GM12878 (cell line): ENCODE results near the gene BCAN. TPM values are rescaled to one million over a fixed set of nuclear protein-coding genes. Genes with fewer than 3 reads are reported as not detected.

Source experiments
- ATAC-seq: fragments of 200-7000 bp; cut with Tn5 transposase; 3 replicates; pipeline ENCODE4 v1.9.1; 2020; ENCODE audit warnings: mild to moderate bottlenecking, moderate library complexity
- BruUV-seq: library from RNA; stranded (reverse); fragments of 400-500 nt; replicated peaks from 2 replicates; lab custom pipeline; 2021; lab: Mats Ljungman, UMichigan
- CTCF ChIA-PET: fragments of 300-600 bp; sonication (Branson Sonifier 250); formaldehyde crosslinking; extraction: SDS; loops from one replicate; lab custom pipeline; 2021; ENCODE audit warnings: inconsistent platforms; lab: Yijun Ruan, JAX
- POLR2A ChIA-PET: fragments of 350-600 bp; formaldehyde crosslinking; extraction: SDS; loops from one replicate; lab custom pipeline; 2021; ENCODE audit warnings: inconsistent platforms; lab: Charles Lee
- RAD21 ChIA-PET: fragments of 300-600 bp; sonication (Branson Sonifier 250); formaldehyde crosslinking; loops from one replicate; lab custom pipeline; 2023; ENCODE audit warnings: antibody characterized with exemption; ENCODE audit not compliant: unreplicated experiment; lab: Charles Lee
- SMC1A ChIA-PET: fragments of 300-600 bp; sonication (Branson Sonifier 250); formaldehyde crosslinking; loops from one replicate; lab custom pipeline; 2023; ENCODE audit not compliant: unreplicated experiment, uncharacterized antibody; lab: Charles Lee
- DNase-seq: peaks from one replicate; pipeline ENCODE4 v3.0.0-alpha.2; 2011; ENCODE audit warnings: low read depth, low spot score
- FAIRE-seq: peaks from 3 replicates; lab custom pipeline; 2011; peaks lifted over from hg19 to GRCh38; lab: Jason Lieb, UNC
- H2AFZ ChIP-seq: 2 replicates; pipeline ENCODE4 v1.6.0; 2011; ENCODE audit warnings: low read depth, low read length, control low read depth; ENCODE audit not compliant: control insufficient read depth
- H3K27ac ChIP-seq: 2 replicates; pipeline ENCODE4 v1.5.1; 2011; ENCODE audit warnings: control low read depth; ENCODE audit not compliant: control insufficient read depth, insufficient read depth
- H3K27me3 ChIP-seq, 2 experiments: replicated peaks in 1 of 2; 2 replicates each; pipeline versions ENCODE4 v1.6.0 to v1.6.1; 2011; ENCODE audit warnings: low read length in 1 of 2; ENCODE audit not compliant: control insufficient read depth in 2 of 2, insufficient read depth in 2 of 2
- H3K36me3 ChIP-seq, 2 experiments: 2 replicates each; pipeline ENCODE4 v1.5.1; 2011; ENCODE audit warnings: low read length in 1 of 2; ENCODE audit not compliant: control insufficient read depth in 2 of 2, insufficient read depth in 2 of 2
- H3K4me1 ChIP-seq: 2 replicates; pipeline ENCODE4 v1.6.1; 2011; ENCODE audit warnings: mild to moderate bottlenecking, low read length, moderate library complexity, mixed read lengths; ENCODE audit not compliant: control insufficient read depth, insufficient read depth
- H3K4me2 ChIP-seq: 2 replicates; pipeline ENCODE4 v1.6.0; 2011; ENCODE audit warnings: control low read depth; ENCODE audit not compliant: control insufficient read depth, insufficient read depth
- H3K4me3 ChIP-seq: fragments of 200-600 bp; sonication (generic); 2 replicates; pipeline ENCODE4 v1.5.1; 2016
- H3K79me2 ChIP-seq: 2 replicates; pipeline ENCODE4 v1.6.0; 2011; ENCODE audit warnings: low read length; ENCODE audit not compliant: control insufficient read depth, insufficient read depth
- H3K9ac ChIP-seq: 2 replicates; pipeline ENCODE4 v1.8.0; 2011; ENCODE audit warnings: low read length, control low read depth, mixed read lengths; ENCODE audit not compliant: control insufficient read depth, insufficient read depth
- H3K9me3 ChIP-seq: replicated peaks from 3 replicates; pipeline ENCODE4 v1.5.1; 2011; ENCODE audit warnings: mild to moderate bottlenecking, low read length; ENCODE audit not compliant: control insufficient read depth, insufficient read depth
- H4K20me1 ChIP-seq: 2 replicates; pipeline ENCODE4 v1.6.0; 2011; ENCODE audit not compliant: control insufficient read depth, insufficient read depth
- CBX3 ChIP-seq: fragments of 200-600 bp; sonication (generic); IDR thresholded peaks from 2 replicates; pipeline ENCODE4 v1.6.1; 2016; ENCODE audit warnings: low read depth, borderline replicate concordance
- NBN ChIP-seq: fragments of 450-650 bp; IDR thresholded peaks from 2 replicates; pipeline ENCODE4 v1.6.1; 2016
- PBX3 ChIP-seq: IDR thresholded peaks from 2 replicates; pipeline ENCODE4 v1.6.1; 2011; ENCODE audit warnings: mild to moderate bottlenecking, low read depth, low read length, moderate library complexity; ENCODE audit not compliant: insufficient replicate concordance
- POU2F2 ChIP-seq: IDR thresholded peaks from 3 replicates; pipeline ENCODE4 v1.6.1; 2011; ENCODE audit warnings: low read depth, mild to moderate bottlenecking, low read length, borderline replicate concordance
- RB1 ChIP-seq: fragments of 450-650 bp; formaldehyde crosslinking; IDR thresholded peaks from 2 replicates; pipeline ENCODE4 v1.6.1; 2017; ENCODE audit warnings: mild to moderate bottlenecking, borderline replicate concordance
- TCF7 ChIP-seq: IDR thresholded peaks from 2 replicates; pipeline ENCODE4 v1.6.1; 2014; ENCODE audit warnings: antibody characterized with exemption, borderline replicate concordance
- YBX1 ChIP-seq: fragments of 450-650 bp; IDR thresholded peaks from 2 replicates; pipeline ENCODE4 v1.6.1; 2016; ENCODE audit warnings: antibody characterized with exemption
- ZNF207 ChIP-seq: fragments of 450-650 bp; IDR thresholded peaks from 2 replicates; pipeline ENCODE4 v1.6.1; 2014; ENCODE audit warnings: antibody characterized with exemption, mild to moderate bottlenecking, borderline replicate concordance
- ZNF687 ChIP-seq: fragments of 450-650 bp; IDR thresholded peaks from 2 replicates; pipeline ENCODE4 v1.6.1; 2017; ENCODE audit warnings: mild to moderate bottlenecking, moderate library complexity
- WGBS: methylation state at CpG from one replicate; pipeline ENCODE4 v1.1.6; 2016; ENCODE audit warnings: low lambda C conversion rate; ENCODE audit not compliant: insufficient replicate concordance, insufficient coverage; ENCODE audit errors: missing lambda C conversion rate; 5-methylcytosine and 5-hydroxymethylcytosine counted together
- in situ Hi-C: fragments of 300-500 bp; cut with MboI; formaldehyde crosslinking; loops from 9 replicates; pipeline ENCODE4 v1.14.3; 2018; ENCODE audit warnings: mixed read lengths
- intact Hi-C: fragments of 100-400 bp; cut with micrococcal nuclease; formaldehyde crosslinking; loops from one replicate; pipeline ENCODE4 v1.14.2; 2022; ENCODE audit not compliant: unreplicated experiment
- polyA plus RNA-seq, 11 experiments: library from polyadenylated mRNA; depleted of rRNA in 4 of 11; unstranded in 6 of 11; stranded (reverse) in 5 of 11; fragments of >200 nt; fragmentation: Nextera tagmentation in 4 of 11; fragmentation: Illumina TruSeq in 1 of 11; extraction: Ambion mirVana in 4 of 11; extraction: Trizol in 1 of 11; gene quantifications; 1 replicate in 1 of 11; 2 replicates in 10 of 11; pipeline versions ENCODE4 v1.2.1 to v1.2.3, GENCODE V29; 2011 to 2016; ENCODE audit warnings: inconsistent platforms in 2 of 11, missing spikeins in 2 of 11, low read depth in 1 of 11
- total RNA-seq, 4 experiments: library from RNA; depleted of rRNA in 3 of 4; stranded (reverse); fragments of >200 nt in 3 of 4; fragmentation: Illumina TruSeq in 1 of 4; extraction: Trizol in 1 of 4; gene quantifications; 2 replicates each; pipeline versions ENCODE4 v1.2.1 to v1.2.3, GENCODE V29; 2013 to 2021
- TF ChIP-seq, protein P1 (sequence below): fragments of 450-650 bp; formaldehyde crosslinking; IDR thresholded peaks from 2 replicates; pipeline ENCODE4 v1.5.0; 2022; ENCODE audit warnings: mild to moderate bottlenecking, missing genetic modification characterization

The BCAN gene
- total and polyA plus RNA-seq, 10 of the 15 experiments (the other 5 are each of a cell fraction or from before 2014, with no cell fraction given): 0.05 to 1.3 (median 0.18) TPM; not detected in 1

GRCh38 chr1:156662800-156663055, 20.8 kb downstream of the BCAN start:
- no peak overlapping the region for H3K9ac ChIP-seq
- FAIRE-seq (no peak), ATAC-seq (no peak), DNase-seq (no peak)
- H3K4me2 ChIP-seq: peak overlapping the region; percentile 34
- H3K4me3 ChIP-seq: no peak overlapping the region
- H2AFZ ChIP-seq: no peak overlapping the region
- H3K36me3 ChIP-seq: no peaks in the 10 kb centered on the region
- POLR2A ChIA-PET: interaction anchor here (0.6 kb wide), 1 partner anchor 16 kb away, joined by 5 read pairs; no protein-coding TSS in a partner anchor
- CTCF ChIA-PET: interaction anchor here (1.2 to 6.6 kb wide), 3 partner anchors 17 to 64 kb away, joined by 4 to 192 read pairs (median 101); partner anchors contain the start of genes ISG20L2, METTL25B and NES
- 94% methylated on average over 5 of the region's 5 CpGs for WGBS
- H3K79me2 ChIP-seq: peaks cover 23% of the 10 kb centered on the region
- in situ Hi-C loops: no loop called here
- H3K4me1 ChIP-seq: peaks cover 67% of the 10 kb centered on the region
- H3K27me3 ChIP-seq: no peaks in the 10 kb centered on the region
- H3K27ac ChIP-seq: peak overlapping the region; percentile 56; the same call in 1 of the 2 replicates
- intact Hi-C loops: loop anchor here (10.0 kb wide), 1 partner anchor 62 kb away; the partner anchor contains the start of genes ISG20L2 and METTL25B
- SMC1A ChIA-PET: interaction anchor here (0.9 to 1.9 kb wide), 2 partner anchors 14 to 15 kb away, joined by 3 to 6 read pairs; no protein-coding TSS in a partner anchor
- peaks cover 3% of the 10 kb centered on the region; the same call in 1 of the 2 replicates for H4K20me1 ChIP-seq
- RAD21 ChIA-PET: interaction anchor here (3.7 kb wide), 1 partner anchor 35 kb away, joined by 20 read pairs; no protein-coding TSS in a partner anchor
- TF ChIP-seq ZNF207 (no peak), ZNF687 (no peak), POU2F2 (no peak), YBX1 (no peak), PBX3 (no peak), CBX3 (no peak), NBN (no peak), TCF7 (no peak), RB1 (no peak)
- TF ChIP-seq, protein P1, sequence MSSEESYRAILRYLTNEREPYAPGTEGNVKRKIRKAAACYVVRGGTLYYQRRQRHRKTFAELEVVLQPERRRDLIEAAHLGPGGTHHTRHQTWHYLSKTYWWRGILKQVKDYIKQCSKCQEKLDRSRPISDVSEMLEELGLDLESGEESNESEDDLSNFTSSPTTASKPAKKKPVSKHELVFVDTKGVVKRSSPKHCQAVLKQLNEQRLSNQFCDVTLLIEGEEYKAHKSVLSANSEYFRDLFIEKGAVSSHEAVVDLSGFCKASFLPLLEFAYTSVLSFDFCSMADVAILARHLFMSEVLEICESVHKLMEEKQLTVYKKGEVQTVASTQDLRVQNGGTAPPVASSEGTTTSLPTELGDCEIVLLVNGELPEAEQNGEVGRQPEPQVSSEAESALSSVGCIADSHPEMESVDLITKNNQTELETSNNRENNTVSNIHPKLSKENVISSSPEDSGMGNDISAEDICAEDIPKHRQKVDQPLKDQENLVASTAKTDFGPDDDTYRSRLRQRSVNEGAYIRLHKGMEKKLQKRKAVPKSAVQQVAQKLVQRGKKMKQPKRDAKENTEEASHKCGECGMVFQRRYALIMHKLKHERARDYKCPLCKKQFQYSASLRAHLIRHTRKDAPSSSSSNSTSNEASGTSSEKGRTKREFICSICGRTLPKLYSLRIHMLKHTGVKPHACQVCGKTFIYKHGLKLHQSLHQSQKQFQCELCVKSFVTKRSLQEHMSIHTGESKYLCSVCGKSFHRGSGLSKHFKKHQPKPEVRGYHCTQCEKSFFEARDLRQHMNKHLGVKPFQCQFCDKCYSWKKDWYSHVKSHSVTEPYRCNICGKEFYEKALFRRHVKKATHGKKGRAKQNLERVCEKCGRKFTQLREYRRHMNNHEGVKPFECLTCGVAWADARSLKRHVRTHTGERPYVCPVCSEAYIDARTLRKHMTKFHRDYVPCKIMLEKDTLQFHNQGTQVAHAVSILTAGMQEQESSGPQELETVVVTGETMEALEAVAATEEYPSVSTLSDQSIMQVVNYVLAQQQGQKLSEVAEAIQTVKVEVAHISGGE (CRISPR knock-in tag): no peak
- no TSS peak for BruUV-seq
- H3K9me3 ChIP-seq: no peaks in the 10 kb centered on the region
